ENCODE measurements around the gene FCHSD2. TPM values are rescaled to one million over a fixed set of nuclear protein-coding genes. Genes with fewer than 3 reads are reported as not detected.

FCHSD2 gene
- total and polyA plus RNA-seq, 4 donors = 14.7 to 41.6 (median 32.6) TPM

DNA sequence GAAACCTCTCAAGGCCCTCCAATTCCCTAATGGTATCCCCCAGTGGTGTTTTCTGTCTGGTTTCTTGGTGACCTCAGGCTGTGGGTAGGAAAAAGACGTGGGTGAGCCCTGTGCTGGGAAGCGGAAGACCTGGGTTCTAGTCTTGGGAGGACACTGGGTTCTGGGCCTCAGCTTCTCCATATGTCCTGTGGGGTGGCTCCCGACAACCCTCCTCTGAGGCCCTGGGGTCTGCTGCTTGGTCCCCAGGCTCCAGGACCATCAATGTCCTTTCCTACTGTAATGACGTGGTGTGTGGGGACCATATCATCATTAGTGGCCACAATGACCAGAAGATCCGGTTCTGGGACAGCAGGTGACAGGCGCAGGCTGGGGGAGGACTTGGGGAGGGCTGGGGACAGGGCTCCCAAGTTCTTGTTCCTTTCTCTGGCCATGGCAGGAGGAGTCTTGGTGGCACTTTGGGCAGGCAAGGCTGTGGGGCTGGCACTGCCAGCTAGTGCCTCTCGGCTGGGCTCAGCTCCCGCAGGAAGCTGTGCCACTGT is 315.1 kb downstream of the FCHSD2 start:
- no peak overlapping the region for H3K27ac ChIP-seq (ENCODE audit: low read depth in 1 of 2, low read length in 1 of 2)
- WGBS, 2 donors = 92 to 95% methylated on average over 8 of the region's 8 CpGs
- no peak overlapping the region for H3K4me3 ChIP-seq
- H3K27me3 ChIP-seq (ENCODE audit: control insufficient read depth in 3 of 3, insufficient read depth in 3 of 3, low read length in 2 of 3) = no peaks in the 10 kb centered on the region
- TF ChIP-seq CTCF (IDR thresholded peaks at IDR 0.05; ENCODE audit: control extremely low read depth, extremely low read depth) = no peak
- DNase-seq (no peak), ATAC-seq (ENCODE audit: insufficient read depth, low FRiP score) (no peak)
- H3K4me1 ChIP-seq (ENCODE audit: control insufficient read depth in 5 of 5, insufficient read depth in 5 of 5, low read length in 5 of 5) = peaks cover 0 to 10% (median 5%) of the 10 kb centered on the region in 5 donors
- H3K36me3 ChIP-seq (ENCODE audit: control insufficient read depth in 4 of 4, insufficient read depth in 4 of 4, low read length in 4 of 4) = peaks cover 0 to 15% (median 7%) of the 10 kb centered on the region in 4 donors
- no peak overlapping the region for H3K9ac ChIP-seq (ENCODE audit: insufficient read depth in 1 of 2, low read length in 2 of 2)
- H3K9me3 ChIP-seq (ENCODE audit: control insufficient read depth in 4 of 4, insufficient read depth in 3 of 4, low read length in 3 of 4) = no peaks in the 10 kb centered on the region

DNA sequence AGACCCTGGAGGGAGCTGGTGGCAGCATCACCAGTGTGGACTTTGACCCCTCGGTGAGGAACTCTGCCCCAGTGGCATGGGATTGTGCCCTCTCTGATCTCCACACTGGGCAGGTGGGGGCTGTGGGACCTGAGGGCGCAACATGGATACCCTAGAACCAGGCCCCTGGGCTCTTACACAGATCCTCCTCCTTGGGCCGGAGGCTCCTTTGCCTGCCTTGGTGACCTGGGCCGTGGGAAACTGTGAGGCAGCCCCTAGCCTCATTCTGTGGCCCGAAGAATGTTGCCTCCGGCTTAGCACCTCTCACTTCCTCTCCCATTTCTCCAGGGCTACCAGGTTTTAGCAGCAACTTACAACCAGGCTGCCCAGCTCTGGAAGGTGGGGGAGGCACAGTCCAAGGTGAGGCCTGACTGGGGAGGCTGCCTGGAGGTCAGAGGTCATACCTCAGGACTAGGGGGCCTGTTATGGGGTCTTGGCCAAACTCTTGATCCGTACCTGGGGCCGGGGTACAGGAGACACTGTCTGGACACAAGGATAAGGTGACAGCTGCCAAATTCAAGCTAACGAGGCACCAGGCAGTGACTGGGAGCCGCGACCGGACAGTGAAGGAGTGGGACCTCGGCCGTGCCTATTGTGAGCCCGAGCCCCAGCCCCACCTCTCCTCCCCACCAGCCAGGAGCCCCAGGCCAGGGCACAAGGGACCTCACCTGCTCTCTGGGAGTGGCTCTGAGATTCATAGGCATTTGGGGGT is 315.8 kb downstream of the FCHSD2 start:
- H3K27me3 ChIP-seq (ENCODE audit: control insufficient read depth in 3 of 3, insufficient read depth in 3 of 3, low read length in 2 of 3) = no peaks in the 10 kb centered on the region
- no peaks in the 10 kb centered on the region for H3K9me3 ChIP-seq (ENCODE audit: control insufficient read depth in 4 of 4, insufficient read depth in 3 of 4, low read length in 3 of 4)
- 90 to 95% methylated on average over 15 of the region's 15 CpGs for WGBS, 2 donors
- peaks cover 0 to 15% (median 7%) of the 10 kb centered on the region in 4 donors for H3K36me3 ChIP-seq (ENCODE audit: control insufficient read depth in 4 of 4, insufficient read depth in 4 of 4, low read length in 4 of 4)
- no peak overlapping the region for H3K27ac ChIP-seq (ENCODE audit: low read depth in 1 of 2, low read length in 1 of 2)
- H3K4me3 ChIP-seq = no peak overlapping the region
- no peak overlapping the region for H3K9ac ChIP-seq (ENCODE audit: insufficient read depth in 1 of 2, low read length in 2 of 2)
- H3K4me1 ChIP-seq (ENCODE audit: control insufficient read depth in 5 of 5, insufficient read depth in 5 of 5, low read length in 5 of 5) = peaks cover 0 to 11% (median 0%) of the 10 kb centered on the region in 5 donors
- no peak for ATAC-seq (ENCODE audit: insufficient read depth, low FRiP score)
- TF ChIP-seq CTCF (IDR thresholded peaks at IDR 0.05; ENCODE audit: control extremely low read depth, extremely low read depth) = no peak
- DNase-seq = no peak

DNA sequence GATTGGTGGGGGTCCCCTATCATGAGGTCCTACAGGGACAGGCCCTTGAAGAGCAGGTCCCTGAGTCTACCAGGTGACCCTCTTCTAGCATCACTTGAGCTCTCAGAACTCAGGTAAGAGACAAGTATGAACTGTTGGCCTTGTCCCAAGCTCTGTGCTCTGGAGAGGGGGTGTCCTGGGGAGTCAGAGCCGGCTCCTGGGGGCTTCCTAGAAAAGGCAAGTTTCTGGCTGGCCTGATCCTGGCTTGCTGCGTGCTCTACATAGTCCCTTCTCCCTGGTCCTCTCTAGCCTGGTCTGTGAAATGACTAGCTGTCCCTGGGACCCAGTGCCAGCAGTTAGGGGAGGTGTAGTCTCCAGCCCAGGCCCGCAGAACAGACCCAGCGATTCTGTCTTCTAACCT is 316.5 kb downstream of the FCHSD2 start:
- H3K9me3 ChIP-seq (ENCODE audit: control insufficient read depth in 4 of 4, insufficient read depth in 3 of 4, low read length in 3 of 4) = no peaks in the 10 kb centered on the region
- no peak overlapping the region for H3K4me3 ChIP-seq
- H3K27me3 ChIP-seq (ENCODE audit: control insufficient read depth in 3 of 3, insufficient read depth in 3 of 3, low read length in 2 of 3) = no peaks in the 10 kb centered on the region
- WGBS, 2 donors = 70% methylated on average over 4 of the region's 4 CpGs
- peaks cover 0 to 16% (median 0%) of the 10 kb centered on the region in 5 donors for H3K4me1 ChIP-seq (ENCODE audit: control insufficient read depth in 5 of 5, insufficient read depth in 5 of 5, low read length in 5 of 5)
- ATAC-seq (ENCODE audit: insufficient read depth, low FRiP score) = no peak
- no peak for TF ChIP-seq CTCF (IDR thresholded peaks at IDR 0.05; ENCODE audit: control extremely low read depth, extremely low read depth)
- no peak overlapping the region for H3K27ac ChIP-seq (ENCODE audit: low read depth in 1 of 2, low read length in 1 of 2)
- DNase-seq = no peak
- H3K9ac ChIP-seq (ENCODE audit: insufficient read depth in 1 of 2, low read length in 2 of 2) = no peak overlapping the region
- H3K36me3 ChIP-seq (ENCODE audit: control insufficient read depth in 4 of 4, insufficient read depth in 4 of 4, low read length in 4 of 4) = peaks cover 0 to 15% (median 7%) of the 10 kb centered on the region in 4 donors
